LNCAP (cell line): ENCODE data around the gene TAS2R19.
"Not testable (repeated sequence)": the region's sequence is repeated elsewhere in the genome, so short reads cannot be mapped to it uniquely, and the experiment has no call there.

ENCODE experiments used
- CTCF ChIP-seq: fragments of 450-650 bp; IDR thresholded peaks from 2 replicates; pipeline ENCODE4 v1.5.1; 2017; ENCODE audit warnings: mild to moderate bottlenecking

Gene TAS2R19, protein sequence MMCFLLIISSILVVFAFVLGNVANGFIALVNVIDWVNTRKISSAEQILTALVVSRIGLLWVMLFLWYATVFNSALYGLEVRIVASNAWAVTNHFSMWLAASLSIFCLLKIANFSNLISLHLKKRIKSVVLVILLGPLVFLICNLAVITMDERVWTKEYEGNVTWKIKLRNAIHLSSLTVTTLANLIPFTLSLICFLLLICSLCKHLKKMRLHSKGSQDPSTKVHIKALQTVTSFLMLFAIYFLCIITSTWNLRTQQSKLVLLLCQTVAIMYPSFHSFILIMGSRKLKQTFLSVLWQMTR

GRCh38 chr12:11022520-11022919 is at the start of gene TAS2R19:
TAS2R19 (minus strand) TSS chr12:11022620; CDS start chr12:11022571, 49 bp downstream.
- no peak for TF ChIP-seq CTCF

GRCh38 chr12:11071414-11071813 is 49.0 kb upstream of the TAS2R19 start:
- TF ChIP-seq CTCF = no peak

DNA sequence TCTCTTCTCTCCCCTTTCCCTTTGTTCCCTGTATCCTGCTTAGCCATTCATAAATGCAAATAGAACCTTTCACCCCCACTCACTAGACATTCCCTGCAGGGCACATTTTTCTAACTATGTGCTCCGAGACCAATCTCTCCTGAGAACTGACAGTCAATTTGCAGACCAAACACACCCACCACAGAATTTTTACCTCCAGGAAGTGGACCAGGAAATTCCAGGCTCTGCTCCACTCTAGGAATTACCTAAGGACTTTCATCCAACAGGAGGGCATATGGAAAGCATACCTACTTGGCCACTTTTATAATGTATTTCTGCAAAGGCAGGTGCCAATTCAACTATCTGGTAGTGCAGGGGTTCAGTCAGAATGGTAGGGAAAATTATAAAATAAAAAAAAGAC is 48.6 kb upstream of the TAS2R19 start:
- no peak for TF ChIP-seq CTCF

DNA sequence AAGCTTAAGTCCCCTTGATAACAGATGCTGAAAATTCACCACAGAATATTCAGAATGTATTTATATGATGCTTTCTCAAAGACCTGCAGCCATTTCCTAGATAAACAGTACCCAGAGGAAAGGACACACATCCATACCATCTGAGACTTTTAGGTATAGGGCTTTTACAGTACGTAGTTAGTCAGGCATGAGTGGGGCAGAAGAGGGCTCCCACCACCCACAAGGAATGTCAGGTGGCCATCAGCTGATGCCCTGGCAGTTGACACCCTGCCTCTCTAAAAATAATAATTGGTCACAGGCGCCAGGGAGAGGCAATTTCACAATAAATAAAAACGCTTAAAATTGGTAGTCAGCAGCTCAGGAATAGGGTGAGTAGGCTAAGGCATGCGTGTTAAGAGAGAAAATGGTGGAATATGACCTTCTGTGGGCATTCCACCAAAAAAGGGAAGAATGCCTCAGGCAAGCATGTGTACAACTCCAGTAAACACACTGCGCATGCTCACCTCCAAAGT is 47.5 kb upstream of the TAS2R19 start:
- TF ChIP-seq CTCF = no peak

DNA sequence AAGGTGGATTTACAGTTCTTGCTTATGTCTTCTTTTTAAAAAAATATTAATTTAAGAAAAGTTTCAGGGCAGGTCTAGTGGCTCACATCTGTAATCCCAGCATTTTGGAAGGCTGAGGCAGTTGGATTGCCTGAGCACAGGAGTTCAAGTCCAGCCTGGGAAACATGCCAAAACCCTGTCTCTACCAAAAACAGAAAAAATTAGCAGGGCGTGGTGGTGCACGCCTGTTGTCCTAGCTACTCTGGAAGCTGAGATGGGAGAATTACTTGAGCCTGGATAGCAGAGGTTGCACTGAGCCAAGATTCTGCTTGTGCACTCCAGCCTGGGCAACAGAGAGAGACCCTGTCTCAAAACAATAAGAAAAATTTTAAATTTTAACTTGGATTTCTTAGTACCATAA is 45.1 kb upstream of the TAS2R19 start:
- TF ChIP-seq CTCF = no peak

GRCh38 chr12:11062194-11062593 is 39.8 kb upstream of the TAS2R19 start, which contains the start of gene TAS2R46:
TAS2R46 (minus strand) TSS chr12:11062294; CDS start chr12:11062294, 0 bp downstream.
- TF ChIP-seq CTCF = not testable (repeated sequence)

DNA sequence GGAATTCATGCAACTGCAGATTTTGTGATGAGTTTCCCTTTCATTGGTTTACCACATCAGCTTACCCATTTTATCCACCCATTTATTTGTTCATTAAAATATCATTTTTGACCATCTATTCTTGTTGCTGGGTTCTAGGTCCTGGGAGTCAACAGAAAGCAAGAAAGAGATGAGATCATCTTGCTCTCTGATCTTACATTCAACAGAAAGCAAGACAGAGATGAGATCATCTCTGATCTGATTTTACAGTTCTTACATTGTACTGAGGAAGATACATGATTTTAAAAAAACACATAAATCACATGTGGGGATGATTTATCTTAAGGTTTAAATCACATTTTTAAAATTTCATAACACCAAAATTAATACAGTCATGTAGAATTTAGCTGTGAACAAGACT is 37.4 kb upstream of the TAS2R19 start:
- no peak for TF ChIP-seq CTCF

- no peak for TF ChIP-seq CTCF
Observed at GRCh38 chr12:11059041-11059440, 36.6 kb upstream of the TAS2R19 start.
